ENCODE data around the gene CRELD2.

Gene CRELD2

GRCh38 chr22:49976439-49977175 is 58.2 kb downstream of the CRELD2 start:
- TF ChIP-seq CTCF (IDR thresholded peaks at IDR 0.05; ENCODE audit: low read depth, low read length), result no peak
- DNase-seq (ENCODE audit: low read depth in 2 of 2), result no peak
- H3K4me3 ChIP-seq (replicated peaks in 1 of 2; ENCODE audit: low read depth in 2 of 2, low read length in 2 of 2), result no peak overlapping the region
